HEK293T (cell line): Measurements from ENCODE around the gene PARD6B.
"Not testable (repeated sequence)": the region's sequence is repeated elsewhere in the genome, so short reads cannot be mapped to it uniquely, and the experiment has no call there.

Experiments used
- CTCF ChIA-PET: fragments of 350-600 bp; formaldehyde crosslinking; extraction: SDS; loops from one replicate; lab custom pipeline; 2021; ENCODE audit warnings: antibody characterized with exemption, inconsistent platforms; lab: Yijun Ruan, JAX
- POLR2A ChIA-PET: fragments of 350-600 bp; formaldehyde crosslinking; extraction: SDS; loops from one replicate; lab custom pipeline; 2020; ENCODE audit warnings: antibody characterized with exemption, inconsistent platforms; lab: Yijun Ruan, JAX
- DNase-seq: peaks from one replicate; pipeline ENCODE4 v3.0.0; 2012; ENCODE audit warnings: mixed read lengths; ENCODE audit errors: extremely low spot score
- ARNT ChIP-seq: fragments of 450-650 bp; IDR thresholded peaks from 2 replicates; pipeline ENCODE4 v1.6.1; 2017; ENCODE audit warnings: mild to moderate bottlenecking
- BHLHE40 ChIP-seq: fragments of 450-650 bp; IDR thresholded peaks from 2 replicates; pipeline ENCODE4 v1.6.1; 2016; ENCODE audit warnings: mild to moderate bottlenecking, moderate library complexity, borderline replicate concordance
- CTBP1 ChIP-seq: fragments of 450-650 bp; IDR thresholded peaks from 2 replicates; pipeline ENCODE4 v1.6.1; 2016; ENCODE audit warnings: borderline replicate concordance
- ELF4 ChIP-seq: fragments of 450-650 bp; IDR thresholded peaks from 2 replicates; pipeline ENCODE4 v1.6.1; 2017; ENCODE audit warnings: antibody characterized with exemption
- FOXA1 ChIP-seq: fragments of 450-650 bp; IDR thresholded peaks from 2 replicates; pipeline ENCODE4 v1.6.1; 2016; ENCODE audit warnings: mild to moderate bottlenecking
- FOXK2 ChIP-seq: fragments of 450-650 bp; IDR thresholded peaks from 2 replicates; pipeline ENCODE4 v1.6.1; 2016; ENCODE audit warnings: mild to moderate bottlenecking
- FOXM1 ChIP-seq: fragments of 450-650 bp; IDR thresholded peaks from 2 replicates; pipeline ENCODE4 v1.6.1; 2017; ENCODE audit warnings: mild to moderate bottlenecking, borderline replicate concordance
- HDGF ChIP-seq: fragments of 450-650 bp; IDR thresholded peaks from 2 replicates; pipeline ENCODE4 v1.6.1; 2017; ENCODE audit warnings: antibody characterized with exemption, borderline replicate concordance
- L3MBTL2 ChIP-seq: fragments of 450-650 bp; conservative IDR thresholded peaks from 2 replicates; pipeline ENCODE4 v1.6.1; 2016; ENCODE audit warnings: mild to moderate bottlenecking
- LEF1 ChIP-seq: fragments of 450-650 bp; IDR thresholded peaks from 2 replicates; pipeline ENCODE4 v1.6.1; 2017; ENCODE audit warnings: mild to moderate bottlenecking, borderline replicate concordance
- NFRKB ChIP-seq: fragments of 450-650 bp; IDR thresholded peaks from 2 replicates; pipeline ENCODE4 v1.6.1; 2016; ENCODE audit warnings: mild to moderate bottlenecking, moderate library complexity
- SP1 ChIP-seq: fragments of 450-650 bp; IDR thresholded peaks from 2 replicates; pipeline ENCODE4 v1.6.1; 2017
- SUZ12 ChIP-seq: fragments of 450-650 bp; IDR thresholded peaks from 2 replicates; pipeline ENCODE4 v1.6.1; 2016; ENCODE audit warnings: mild to moderate bottlenecking
- TARDBP ChIP-seq: fragments of 450-650 bp; IDR thresholded peaks from 2 replicates; pipeline ENCODE4 v1.6.1; 2016
- ZNF384 ChIP-seq: fragments of 450-650 bp; IDR thresholded peaks from 2 replicates; pipeline ENCODE4 v1.6.1; 2016
- TF ChIP-seq, protein P1 (sequence below): fragments of 450-650 bp; IDR thresholded peaks from 2 replicates; pipeline ENCODE4 v1.6.1; 2016

PARD6B gene

DNA sequence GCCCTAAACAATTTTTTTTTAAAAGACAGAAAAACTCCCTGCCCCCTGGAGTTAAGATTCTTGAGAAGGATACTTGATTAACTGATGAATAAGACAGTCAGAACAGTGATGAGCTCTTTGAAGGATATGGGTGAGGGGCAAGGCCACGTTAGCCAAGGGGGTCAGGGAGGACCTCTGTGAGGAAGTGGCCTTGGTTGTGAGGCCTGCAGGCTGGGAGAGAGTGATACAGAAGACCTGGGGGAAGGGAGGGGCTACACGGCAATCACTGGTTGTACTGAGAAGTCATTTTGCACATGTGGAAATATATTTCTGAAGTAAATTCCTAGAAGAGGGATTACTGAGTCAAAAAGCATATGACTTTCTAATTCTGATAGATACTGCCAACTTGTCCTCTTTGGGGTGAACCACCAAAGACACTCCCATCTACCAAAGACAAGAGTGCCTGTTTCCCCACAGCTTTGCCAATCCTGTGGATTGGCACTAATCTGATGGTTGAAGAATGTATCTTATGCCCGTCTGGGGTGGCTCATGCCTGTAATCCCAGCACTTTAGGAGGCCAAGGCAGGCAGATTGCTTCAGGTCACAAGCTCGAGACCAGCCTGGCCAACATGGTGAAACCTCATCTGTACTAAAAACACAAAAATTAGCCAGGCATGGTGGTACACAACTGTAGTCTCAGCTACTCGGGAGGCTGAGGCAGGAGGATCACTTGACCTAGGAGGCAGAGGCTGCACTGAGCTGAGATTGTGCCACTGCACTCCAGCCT, 41.2 kb downstream of the PARD6B start:
- ChIA-PET CTCF (interaction anchor here (0.6 to 1.4 kb wide), 2 partner anchors 21 to 23 kb away, joined by 3 to 5 read pairs; no protein-coding TSS in a partner anchor), POLR2A (no interaction called here)
- TF ChIP-seq FOXA1 (no peak), LEF1 (no peak)
- DNase-seq: no peak

DNA sequence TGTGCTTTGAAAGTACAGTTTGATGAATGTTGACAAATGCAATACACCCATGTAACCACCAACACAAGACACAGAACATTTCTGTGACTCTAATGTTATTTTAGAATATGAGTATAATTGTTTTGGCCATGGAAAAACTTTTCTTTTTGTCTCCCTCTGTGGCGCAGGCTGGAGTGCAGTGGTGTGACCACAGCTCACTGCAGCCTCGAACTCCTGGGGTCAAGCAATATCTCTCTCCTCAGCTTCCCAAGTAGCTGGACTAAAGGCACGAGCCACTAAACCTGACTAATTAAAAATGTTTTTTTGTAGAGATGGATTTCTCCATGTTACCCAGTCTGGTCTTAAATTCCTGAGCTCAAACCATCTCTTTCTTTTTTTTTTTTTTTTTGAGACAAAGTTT, 43.1 kb downstream of the PARD6B start:
- no peak for DNase-seq
- TF ChIP-seq ELF4 (no peak), NFRKB (no peak), FOXK2 (no peak), ARNT (no peak), L3MBTL2 (no peak), SP1 (no peak), ZNF384 (no peak), CTBP1 (no peak), HDGF (no peak), LEF1 (no peak), FOXA1 (no peak), BHLHE40 (no peak), TARDBP (no peak)
- TF ChIP-seq, protein P1, sequence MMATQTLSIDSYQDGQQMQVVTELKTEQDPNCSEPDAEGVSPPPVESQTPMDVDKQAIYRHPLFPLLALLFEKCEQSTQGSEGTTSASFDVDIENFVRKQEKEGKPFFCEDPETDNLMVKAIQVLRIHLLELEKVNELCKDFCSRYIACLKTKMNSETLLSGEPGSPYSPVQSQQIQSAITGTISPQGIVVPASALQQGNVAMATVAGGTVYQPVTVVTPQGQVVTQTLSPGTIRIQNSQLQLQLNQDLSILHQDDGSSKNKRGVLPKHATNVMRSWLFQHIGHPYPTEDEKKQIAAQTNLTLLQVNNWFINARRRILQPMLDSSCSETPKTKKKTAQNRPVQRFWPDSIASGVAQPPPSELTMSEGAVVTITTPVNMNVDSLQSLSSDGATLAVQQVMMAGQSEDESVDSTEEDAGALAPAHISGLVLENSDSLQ: no peak
- POLR2A ChIA-PET: no interaction called here
- CTCF ChIA-PET: interaction anchor here (1.0 to 1.2 kb wide), 2 partner anchors 13 to 25 kb away, joined by 3 to 5 read pairs; no protein-coding TSS in a partner anchor

DNA sequence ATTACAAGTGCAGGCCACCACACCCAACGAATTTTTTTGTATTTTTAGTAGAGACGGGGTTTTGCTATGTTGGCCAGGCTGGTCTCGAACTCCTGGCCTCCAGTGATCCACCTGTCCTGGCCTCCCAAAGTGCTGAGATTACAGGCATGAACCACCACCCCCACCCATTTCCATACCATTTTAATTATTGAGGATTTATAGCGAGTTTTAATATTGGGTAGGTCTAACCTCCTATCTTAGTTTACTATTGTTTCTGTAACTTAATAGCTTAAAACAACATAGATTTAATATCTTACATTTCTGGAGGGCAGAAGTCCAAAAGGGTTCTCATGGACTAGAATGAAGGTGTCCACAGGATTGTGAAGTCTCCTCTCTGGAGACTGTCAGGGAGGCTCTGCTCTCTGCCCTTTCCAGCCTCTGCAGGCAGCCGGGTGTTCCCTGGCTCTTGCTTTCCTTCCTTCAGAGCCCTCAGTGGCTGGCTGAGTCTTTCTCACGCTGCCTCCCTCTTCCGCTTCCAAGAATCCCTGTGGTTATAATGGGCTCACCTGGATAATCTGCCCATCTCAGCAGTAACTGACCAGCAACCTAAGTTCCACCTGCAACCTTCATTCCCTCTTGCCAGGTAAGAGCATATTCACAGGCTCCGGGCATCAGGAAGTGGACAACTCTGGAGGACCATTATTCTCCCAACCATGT, 44.9 kb downstream of the PARD6B start:
- no peak for DNase-seq
- ChIA-PET POLR2A (no interaction called here), CTCF (interaction anchor here (1.0 kb wide), 1 partner anchor 12 kb away, joined by 3 read pairs; no protein-coding TSS in a partner anchor)
- TF ChIP-seq ZNF384 (no peak), FOXK2 (no peak), SUZ12 (no peak)
- TF ChIP-seq, protein P1: no peak

DNA sequence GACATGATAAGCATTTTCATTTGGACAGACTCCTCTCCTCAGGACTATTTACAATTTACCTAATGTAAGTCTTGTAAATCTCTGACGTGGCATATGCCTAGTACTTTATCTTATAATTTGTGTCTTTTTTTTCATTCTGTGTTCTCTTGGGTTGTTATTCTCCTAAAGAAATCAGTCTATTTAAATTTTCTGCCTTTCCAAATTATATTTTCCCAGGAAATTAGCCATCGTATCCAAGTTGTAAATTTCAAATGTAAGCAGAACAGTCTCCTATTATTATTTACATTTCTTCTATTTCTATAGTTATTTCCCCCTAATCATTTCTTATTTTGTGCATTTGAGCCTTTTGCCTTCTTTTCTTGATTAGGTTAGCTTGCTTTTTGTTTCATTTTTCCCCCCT, 46.0 kb downstream of the PARD6B start:
- ChIA-PET CTCF (no interaction called here), POLR2A (no interaction called here)
- TF ChIP-seq CTBP1 (no peak), LEF1 (no peak), FOXA1 (no peak), SP1 (no peak), NFRKB (no peak), FOXK2 (no peak), ELF4 (no peak), ZNF384 (no peak), FOXM1 (no peak), TARDBP (no peak)
- TF ChIP-seq, protein P1: no peak
- no peak for DNase-seq

DNA sequence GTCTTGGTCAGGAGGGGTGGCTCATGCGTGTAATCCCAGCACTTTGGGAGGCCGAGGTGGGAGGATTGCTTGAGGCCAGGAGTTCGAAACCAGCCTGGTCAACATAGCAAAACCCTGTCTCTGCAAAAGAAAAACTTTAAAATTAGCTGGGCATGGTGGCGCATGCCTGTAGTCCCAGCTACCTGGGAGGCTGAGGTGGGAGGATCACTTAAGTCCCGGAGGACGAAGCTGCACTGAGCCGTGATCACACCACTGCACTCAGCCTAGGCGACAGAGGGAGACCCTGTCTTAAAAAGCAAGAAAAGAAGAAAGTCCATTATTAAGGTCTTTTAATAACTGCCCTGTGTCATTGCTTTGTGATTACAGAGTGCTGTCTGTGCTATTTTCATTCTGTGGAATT, 47.6 kb downstream of the PARD6B start:
- CTCF ChIA-PET: interaction anchor here (0.7 to 0.9 kb wide), 2 partner anchors 9 to 16 kb away, joined by 3 to 5 read pairs; partner anchors contain the start of gene BCAS4
- not testable (repeated sequence) for DNase-seq
- POLR2A ChIA-PET: interaction anchor here (0.6 to 0.7 kb wide), 2 partner anchors 11 to 30 kb away, joined by 3 to 7 read pairs; no protein-coding TSS in a partner anchor

DNA sequence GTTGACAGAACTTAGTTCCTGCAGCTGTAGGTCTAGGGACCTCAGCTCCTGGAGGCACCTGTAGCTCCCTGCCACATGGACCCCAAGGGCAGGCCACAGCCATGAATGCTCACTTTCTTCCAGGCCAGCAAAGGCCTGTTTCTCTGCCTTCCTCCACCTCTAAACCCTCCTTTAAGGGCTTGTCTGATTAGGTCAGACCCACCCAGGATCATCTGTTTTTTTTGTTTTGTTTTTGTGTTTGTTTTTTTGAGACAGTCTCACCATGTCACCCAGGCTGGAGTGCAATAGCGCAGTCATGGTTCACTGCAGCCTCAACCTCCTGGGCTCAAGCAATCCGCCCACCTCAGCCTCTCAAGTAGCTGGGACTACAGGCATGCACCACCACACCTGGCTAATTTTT, 52.0 kb downstream of the PARD6B start:
- TF ChIP-seq SUZ12 (no peak), L3MBTL2 (no peak), ZNF384 (no peak), BHLHE40 (no peak), ARNT (no peak), TARDBP (no peak)
- ChIA-PET CTCF (interaction anchor here (0.7 to 1.5 kb wide), 2 partner anchors 9 to 11 kb away, joined by 4 to 5 read pairs; partner anchors contain the start of gene BCAS4), POLR2A (no interaction called here)
- DNase-seq: no peak
